PC-9 (cell line): ENCODE data around the gene PLXNA3.

ENCODE experiments used
- CTCF ChIP-seq: fragments of 200-600 bp; sonication (generic); conservative IDR thresholded peaks from 2 replicates; pipeline ENCODE4 v1.6.1; 2017; ENCODE audit warnings: mixed run types, antibody characterized with exemption, mild to moderate bottlenecking, moderate library complexity
- EZH2 ChIP-seq: fragments of 200-600 bp; sonication (generic); IDR thresholded peaks from 2 replicates; pipeline ENCODE4 v1.8.0; 2017; ENCODE audit warnings: antibody characterized with exemption, low read depth

GRCh38 chrX:154449618-154450017, 8.5 kb upstream of the PLXNA3 start:
- TF ChIP-seq EZH2 (no peak), CTCF (no peak)
